K562 (cell line): ENCODE measurements around the gene ADAMTSL3.

ENCODE experiments used
- BRD4 ChIP-seq: fragments of 200-600 bp; sonication (generic); IDR thresholded peaks from 2 replicates; pipeline ENCODE4 v1.6.1; 2017; ENCODE audit warnings: inconsistent platforms
- HLTF ChIP-seq: fragments of 450-650 bp; IDR thresholded peaks from 2 replicates; pipeline ENCODE4 v1.6.1; 2016
- LARP7 ChIP-seq: fragments of 450-650 bp; IDR thresholded peaks from 2 replicates; pipeline ENCODE4 v1.6.1; 2016
- SMARCC2 ChIP-seq: fragments of 450-650 bp; IDR thresholded peaks from 2 replicates; pipeline ENCODE4 v1.6.1; 2017; ENCODE audit warnings: antibody characterized with exemption, moderate library complexity, mild to moderate bottlenecking, low read depth
- SREBF1 ChIP-seq: fragments of 150-350 bp; IDR thresholded peaks from 2 replicates; pipeline ENCODE4 v1.6.1; 2014; ENCODE audit warnings: antibody characterized with exemption, low read depth, low read length, borderline replicate concordance
- XRCC4 ChIP-seq: IDR thresholded peaks from one replicate; pipeline ENCODE4 v1.6.1; 2011; ENCODE audit not compliant: insufficient read depth, insufficient read length; ENCODE audit errors: extremely low read depth
- ZNF274 ChIP-seq: IDR thresholded peaks from 2 replicates; pipeline ENCODE4 v1.6.1; 2011; ENCODE audit warnings: low read depth, mild to moderate bottlenecking, low read length, moderate library complexity, borderline replicate concordance
- ZNF282 ChIP-seq: sonication (generic); formaldehyde crosslinking; IDR thresholded peaks from 2 replicates; pipeline ENCODE4 v1.8.1; 2023; ENCODE audit warnings: missing genetic modification reagents
- ZNF408 ChIP-seq: fragments of 250-450 bp; sonication (Bioruptor Pico); IDR thresholded peaks from 2 replicates; pipeline ENCODE4 v1.4.0; 2020; ENCODE audit warnings: low read depth, mild to moderate bottlenecking, moderate library complexity

DNA sequence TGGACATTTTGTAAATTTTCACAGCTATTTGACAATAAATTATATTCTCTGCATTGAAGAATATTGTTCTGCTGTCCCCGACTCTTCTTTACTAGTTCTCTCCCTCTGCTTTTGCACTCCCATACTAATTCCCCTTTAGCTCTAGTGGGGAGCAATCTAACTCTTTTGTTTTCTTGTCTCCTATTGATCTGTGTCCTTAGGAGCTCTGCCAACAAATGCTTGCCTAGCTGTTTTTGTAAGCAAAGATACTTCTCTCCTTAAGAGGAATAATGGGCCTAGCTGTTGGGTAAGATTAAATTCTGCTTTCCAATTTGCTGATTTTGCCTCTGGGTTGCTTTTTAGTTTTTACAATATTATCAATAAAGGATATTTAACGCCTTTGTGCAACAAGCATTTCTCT, 17.7 kb downstream of the ADAMTSL3 start:
- TF ChIP-seq XRCC4, result no peak
- TF ChIP-seq ZNF408 (CRISPR knock-in tag), result no peak
- TF ChIP-seq ZNF282 (CRISPR knock-in tag), result no peak
- TF ChIP-seq SREBF1, result no peak
- no peak for TF ChIP-seq SMARCC2
- TF ChIP-seq BRD4, result no peak
- TF ChIP-seq ZNF274, result no peak
- no peak for TF ChIP-seq HLTF
- TF ChIP-seq LARP7, result no peak
